GM21423 (cell line): ENCODE results near the gene ZNF444.
"Not testable (repeated sequence)": the region's sequence is repeated elsewhere in the genome, so short reads cannot be mapped to it uniquely, and the experiment has no call there.

ENCODE experiments used
- ATAC-seq: cut with Tn5 transposase; IDR thresholded peaks from one replicate; pipeline ENCODE4 v1.9.1; 2021; ENCODE audit warnings: mild to moderate bottlenecking, moderate library complexity; ENCODE audit not compliant: unreplicated experiment

The ZNF444 gene

DNA sequence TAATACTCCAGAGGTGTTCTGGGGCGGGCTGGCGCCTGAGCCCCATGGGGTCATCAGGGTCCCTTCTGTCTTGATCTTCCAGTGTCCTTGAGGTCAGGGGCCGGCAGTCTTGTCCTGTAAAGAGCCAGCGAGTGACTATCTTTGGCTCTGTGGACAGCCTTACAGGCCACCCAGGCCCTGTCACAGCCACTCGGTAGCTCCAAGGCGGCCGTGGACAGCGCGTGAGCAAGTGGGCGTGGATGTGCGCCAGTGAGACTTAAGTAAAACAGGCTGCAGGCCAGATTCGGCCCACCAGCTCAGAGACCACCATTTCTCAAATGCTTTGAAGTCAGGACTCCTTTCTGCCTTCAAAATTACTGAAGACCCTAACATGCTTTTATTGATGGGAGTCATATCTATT is 3.7 kb downstream of the ZNF444 start:
- ATAC-seq, result no peak

DNA sequence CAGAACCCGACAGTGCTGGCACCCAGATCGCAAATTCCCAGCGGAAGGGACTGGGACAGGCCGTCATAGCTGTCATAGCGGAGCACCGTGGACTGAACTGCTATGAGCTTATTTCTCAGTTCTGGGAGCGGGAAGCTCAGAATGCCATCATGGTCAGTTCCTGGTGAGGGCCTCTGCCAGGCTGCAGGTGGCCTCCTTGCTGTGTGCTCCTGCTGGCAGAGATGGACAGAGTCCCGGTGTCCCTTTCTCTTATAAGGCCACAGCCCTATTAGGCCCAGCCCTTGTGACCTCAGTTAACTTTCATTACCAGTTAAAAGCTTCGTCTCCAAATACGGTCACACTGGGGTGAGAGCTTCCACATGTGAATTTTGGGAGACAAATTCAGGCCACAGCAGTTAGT is 4.6 kb downstream of the ZNF444 start:
- ATAC-seq, result no peak

DNA sequence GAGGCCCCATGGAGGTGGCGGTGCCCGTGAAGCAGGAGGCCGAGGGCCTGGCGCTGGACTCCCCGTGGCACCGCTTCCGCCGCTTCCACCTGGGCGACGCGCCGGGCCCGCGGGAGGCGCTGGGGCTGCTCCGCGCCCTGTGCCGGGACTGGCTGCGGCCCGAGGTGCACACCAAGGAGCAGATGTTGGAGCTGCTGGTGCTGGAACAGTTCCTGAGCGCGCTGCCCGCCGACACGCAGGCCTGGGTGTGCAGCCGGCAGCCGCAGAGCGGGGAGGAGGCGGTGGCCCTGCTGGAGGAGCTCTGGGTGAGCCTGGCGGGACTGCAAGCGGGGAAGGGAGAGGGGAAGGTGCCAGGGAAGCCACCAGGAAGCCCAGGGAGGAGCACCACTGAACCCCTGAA is 5.8 kb downstream of the ZNF444 start:
- ATAC-seq, result no peak

DNA sequence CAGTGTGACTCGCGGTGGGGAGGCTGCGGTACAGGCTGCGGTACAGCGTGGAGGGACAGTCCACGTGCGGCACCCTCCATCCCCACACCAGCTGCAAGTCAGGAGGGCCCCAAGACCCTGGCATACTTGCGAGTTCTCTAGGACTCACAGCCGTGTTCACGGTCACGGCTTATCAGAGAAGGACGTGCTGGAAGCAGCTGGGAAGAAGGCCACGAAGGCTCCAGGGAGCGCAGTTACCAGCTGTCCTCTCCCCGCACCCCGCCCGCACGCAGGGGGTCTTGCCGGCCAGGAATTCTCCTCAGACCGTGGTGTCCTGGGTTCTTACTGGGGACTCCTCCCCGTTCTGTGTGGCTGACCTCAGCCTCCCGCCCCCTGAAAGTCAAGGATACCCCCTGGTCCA is 6.2 kb downstream of the ZNF444 start:
- no peak for ATAC-seq

DNA sequence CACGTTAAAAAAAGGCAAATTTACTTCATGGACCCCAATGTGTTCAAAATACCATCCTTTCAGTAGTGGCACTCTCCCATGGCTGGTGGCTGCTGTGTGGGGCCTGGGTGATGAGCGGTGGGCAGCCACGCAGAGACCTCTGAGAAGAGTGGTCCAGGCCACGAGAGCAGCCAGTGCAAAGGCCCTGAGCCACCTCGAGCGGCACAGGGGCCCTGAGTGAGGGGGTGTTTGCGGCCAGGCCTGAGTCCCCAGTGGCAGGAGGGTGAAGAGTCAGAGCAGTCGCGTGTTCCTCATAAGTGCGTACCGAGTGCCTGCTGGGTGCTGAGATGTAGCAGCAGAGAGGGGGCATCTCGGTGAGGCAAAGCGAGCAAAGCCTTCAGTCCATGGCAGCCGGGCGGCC is 7.0 kb downstream of the ZNF444 start:
- ATAC-seq, result no peak

DNA sequence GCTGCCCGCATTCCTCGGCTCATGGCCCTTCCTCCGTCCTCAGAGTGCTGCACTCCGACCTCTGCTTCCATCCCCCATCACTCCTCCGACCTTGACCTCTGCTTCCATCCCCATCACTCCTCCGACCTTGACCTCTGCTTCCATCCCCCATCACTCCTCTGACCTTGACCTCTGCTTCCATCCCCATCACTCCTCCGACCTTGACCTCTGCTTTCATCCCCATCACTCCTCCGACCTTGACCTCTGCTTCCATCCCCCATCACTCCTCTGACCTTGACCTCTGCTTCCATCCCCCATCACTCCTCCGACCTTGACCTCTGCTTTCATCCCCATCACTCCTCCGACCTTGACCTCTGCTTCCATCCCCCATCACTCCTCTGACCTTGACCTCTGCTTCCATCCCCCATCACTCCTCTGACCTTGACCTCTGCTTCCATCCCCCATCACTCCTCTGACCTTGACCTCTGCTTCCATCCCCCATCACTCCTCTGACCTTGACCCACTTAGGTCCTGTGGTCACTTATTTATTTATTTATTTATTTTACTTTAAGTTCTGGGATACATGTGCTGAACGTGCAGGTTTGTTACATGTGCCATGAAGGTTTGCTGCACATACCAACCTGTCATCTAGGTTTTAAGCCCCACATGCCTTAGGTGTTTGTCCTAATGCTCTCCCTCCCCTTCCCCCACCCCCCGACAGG is 8.0 kb downstream of the ZNF444 start:
- not testable (repeated sequence) for ATAC-seq

DNA sequence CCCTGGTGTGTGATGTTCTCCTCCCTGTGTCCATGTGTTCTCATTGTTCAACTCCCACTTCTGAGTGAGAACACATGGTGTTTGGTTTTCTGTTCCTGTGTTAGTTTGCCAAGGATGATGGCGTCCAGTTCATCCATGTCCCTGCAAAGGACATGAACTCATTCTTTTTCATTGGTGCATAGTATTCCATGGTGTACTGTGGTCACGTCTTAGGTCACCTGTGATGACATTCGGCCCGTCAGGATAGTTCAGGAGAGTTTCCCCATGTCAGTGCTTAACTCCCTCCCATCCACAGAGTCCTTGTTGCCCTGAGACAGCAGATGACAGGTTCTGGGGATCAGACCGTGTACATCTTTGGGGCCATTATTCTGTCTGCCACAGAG is 8.6 kb downstream of the ZNF444 start:
- ATAC-seq, result no peak

DNA sequence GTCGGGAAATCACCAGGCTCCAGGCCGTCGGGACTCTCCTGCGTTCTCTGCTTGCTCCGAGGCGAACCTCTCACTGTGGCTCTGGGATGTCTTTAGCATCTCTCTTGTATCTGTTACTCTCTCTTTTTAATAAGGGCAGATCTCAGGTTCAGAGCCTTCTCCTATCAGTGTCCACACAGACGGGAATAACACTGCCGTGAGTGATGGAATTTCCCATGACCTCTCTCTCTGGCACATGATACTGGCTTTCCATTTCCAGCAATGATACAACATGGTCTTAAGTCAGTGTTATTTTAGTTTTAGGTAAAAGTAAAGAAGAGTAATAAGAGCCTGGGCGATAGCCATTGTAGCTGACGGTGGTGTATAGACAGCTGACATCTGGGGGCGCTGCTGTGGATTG is 9.3 kb downstream of the ZNF444 start:
- ATAC-seq, result no peak

DNA sequence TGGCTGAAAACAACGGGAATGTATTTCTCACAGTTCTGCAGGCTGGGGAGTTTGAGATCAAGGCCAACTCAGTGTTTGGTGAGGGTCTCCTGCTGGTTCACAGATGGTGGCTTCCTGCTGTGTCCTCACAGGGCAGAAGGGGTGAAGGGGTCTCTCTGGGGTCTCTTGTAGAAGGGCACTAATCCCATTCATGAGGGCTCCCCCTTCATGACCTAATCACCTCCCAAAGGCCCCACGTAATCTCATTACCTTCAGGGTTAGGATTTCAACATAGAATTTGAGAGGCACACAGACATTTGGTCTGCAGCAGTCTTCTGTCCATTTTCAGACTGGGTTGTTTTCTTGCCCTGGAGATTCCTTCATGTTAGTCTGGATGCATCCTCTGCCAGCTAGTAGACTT is 11.6 kb downstream of the ZNF444 start:
- ATAC-seq, result no peak

DNA sequence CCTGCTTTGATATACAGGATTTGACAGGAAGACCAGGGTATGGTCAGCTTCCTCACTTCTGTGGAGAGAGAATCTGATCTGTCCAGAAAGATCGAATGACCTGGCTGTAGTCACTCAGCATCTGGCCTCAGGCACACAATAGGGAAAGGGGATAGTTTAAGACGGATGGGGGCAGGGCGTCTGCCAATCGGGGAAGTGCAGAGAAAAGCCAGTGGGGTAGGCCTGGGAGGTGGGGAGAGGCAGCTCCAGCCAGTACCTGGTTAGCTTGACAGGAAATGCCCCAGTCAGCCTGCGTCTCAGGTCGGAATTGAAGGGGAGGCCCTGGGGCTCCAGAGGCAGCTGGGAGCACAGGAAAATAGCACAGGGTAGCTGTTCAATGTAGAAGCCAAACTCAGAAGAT is 12.4 kb downstream of the ZNF444 start:
- ATAC-seq, result no peak

DNA sequence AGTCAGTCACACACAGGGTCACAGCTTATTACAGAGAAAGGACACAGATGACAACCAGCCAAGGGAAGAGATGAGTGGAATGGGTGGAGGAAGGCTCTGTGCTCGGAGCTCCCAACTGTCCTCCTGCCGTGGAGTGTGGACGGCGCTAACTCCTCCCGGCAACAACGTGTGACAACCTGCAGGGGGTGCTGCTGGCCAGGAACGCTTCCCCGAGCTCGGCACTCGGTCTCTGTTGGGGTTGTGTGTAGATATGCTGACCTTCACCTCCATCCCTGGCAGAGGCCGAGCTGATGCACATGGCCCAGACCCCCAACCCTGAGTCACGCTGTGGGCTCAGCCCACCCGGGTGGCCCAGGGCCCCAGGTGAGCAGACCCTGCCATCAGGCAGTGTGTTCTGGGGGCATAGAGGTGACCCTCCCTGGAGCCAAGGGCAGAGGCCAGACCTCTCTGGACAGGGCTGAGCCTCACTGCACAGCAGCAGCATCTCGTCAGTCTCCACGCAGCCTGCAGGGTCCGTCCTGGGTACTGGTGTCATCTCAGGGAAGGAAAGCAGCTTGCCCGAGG is 14.1 kb downstream of the ZNF444 start:
- ATAC-seq, result no peak

DNA sequence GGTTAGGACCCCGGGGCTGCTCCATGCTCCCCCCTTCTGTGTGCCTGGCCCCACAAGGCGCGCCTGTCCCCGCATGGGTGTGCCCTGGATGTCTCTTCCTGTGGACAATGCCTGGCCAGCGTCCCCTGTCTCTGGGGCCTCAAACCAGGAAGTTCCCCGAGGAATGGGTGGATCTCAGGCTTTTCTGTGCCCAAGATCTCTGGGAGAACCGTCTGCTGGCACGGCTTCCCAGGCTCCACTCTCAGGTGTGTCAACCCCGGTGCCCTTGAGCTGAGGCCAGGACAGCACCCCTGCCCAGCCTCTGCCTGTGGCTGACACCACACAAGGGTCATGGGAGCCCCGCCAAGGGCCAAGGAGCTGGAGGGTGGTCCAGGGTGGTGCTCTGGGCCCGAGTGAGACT is 15.7 kb downstream of the ZNF444 start:
- ATAC-seq, result no peak

DNA sequence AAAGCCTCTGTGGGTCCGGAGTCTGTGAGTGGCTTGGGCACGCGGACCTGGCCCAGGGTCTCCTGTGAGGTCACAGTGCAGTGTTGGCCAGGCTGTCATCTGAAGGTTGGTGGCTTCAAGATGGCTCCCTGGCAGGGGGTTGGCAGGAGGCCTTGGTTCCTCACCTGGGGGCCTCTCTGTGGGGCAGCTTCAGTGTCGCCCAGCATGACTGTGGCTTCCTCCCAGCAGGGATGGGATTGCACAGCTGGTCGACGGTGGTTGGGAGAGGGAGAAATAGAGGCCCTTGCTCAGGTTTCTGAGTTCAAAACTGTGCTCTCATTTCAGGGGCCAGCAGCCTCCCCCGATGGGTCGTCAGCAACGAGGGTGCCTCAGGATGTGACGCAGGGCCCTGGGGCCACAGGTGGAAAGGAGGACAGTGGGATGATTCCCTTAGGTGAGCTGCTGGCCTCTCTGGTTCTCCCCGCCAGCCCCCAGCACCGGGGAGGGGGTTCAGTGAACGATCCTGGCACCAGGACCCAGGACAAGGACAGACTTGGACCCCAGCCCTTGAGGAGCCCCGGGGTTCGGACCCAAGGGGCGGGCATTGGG is 17.2 kb downstream of the ZNF444 start:
- no peak for ATAC-seq

DNA sequence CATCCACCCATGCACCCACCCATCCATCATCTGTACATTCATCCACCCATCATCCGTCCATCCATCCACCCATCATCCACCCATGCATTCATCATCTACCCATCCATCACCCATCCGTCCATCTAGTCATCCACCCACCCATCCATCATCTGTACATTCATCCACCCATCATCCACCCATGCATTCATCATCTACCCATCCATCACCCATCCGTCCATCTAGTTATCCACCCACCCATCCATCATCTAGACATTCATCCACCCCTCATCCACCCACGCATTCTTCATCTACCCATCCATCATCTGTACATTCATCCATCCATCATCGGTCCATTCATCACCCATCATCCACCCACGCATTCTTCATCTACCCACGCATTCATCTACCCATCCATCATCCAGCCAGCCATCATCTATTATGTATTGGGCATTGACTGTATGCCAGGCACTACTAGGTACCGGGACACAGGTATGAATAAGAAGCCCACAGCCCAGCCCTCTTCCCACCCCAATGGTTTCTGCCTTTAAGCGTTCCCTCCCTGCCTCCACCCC is 18.0 kb downstream of the ZNF444 start:
- no peak for ATAC-seq

DNA sequence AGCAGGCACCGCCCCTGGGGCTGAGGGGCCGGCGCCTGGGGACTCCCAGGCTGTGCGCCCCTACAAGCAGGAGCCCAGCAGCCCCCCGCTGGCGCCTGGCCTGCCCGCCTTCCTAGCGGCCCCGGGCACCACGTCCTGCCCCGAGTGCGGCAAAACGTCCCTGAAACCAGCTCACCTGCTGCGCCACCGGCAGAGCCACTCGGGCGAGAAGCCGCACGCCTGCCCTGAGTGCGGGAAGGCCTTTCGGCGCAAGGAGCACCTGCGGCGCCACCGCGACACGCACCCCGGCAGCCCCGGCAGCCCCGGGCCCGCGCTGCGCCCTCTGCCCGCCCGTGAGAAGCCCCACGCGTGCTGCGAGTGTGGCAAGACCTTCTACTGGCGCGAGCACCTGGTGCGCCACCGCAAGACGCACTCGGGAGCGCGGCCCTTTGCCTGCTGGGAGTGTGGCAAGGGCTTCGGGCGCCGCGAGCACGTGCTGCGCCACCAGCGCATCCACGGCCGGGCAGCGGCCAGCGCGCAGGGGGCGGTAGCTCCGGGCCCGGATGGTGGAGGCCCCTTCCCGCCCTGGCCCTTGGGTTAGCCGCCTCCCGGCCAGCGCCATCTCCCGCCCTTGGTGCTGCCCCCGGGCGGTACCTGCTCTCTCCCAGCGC is 18.7 kb downstream of the ZNF444 start:
- ATAC-seq, result no peak

DNA sequence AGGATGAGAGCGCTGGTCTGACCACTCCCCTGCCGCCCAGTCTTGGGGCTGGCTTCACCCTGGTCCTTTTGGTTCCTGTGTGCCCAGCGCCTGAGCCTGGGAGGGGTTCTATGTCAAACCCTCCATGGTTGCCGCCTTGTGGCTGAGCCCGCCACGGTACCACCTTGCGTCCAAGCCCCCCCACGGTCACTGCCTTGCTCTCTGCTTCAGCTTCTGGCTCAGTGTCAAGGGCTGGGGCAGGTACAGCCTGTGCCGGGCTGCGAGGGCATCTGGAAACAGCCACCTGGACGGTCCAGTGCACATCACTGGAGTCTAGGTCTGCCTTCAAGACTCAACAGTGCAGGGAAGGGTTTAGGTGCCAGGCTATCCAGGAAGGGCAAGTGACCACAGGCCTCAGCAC is 20.4 kb downstream of the ZNF444 start:
- ATAC-seq, result no peak

DNA sequence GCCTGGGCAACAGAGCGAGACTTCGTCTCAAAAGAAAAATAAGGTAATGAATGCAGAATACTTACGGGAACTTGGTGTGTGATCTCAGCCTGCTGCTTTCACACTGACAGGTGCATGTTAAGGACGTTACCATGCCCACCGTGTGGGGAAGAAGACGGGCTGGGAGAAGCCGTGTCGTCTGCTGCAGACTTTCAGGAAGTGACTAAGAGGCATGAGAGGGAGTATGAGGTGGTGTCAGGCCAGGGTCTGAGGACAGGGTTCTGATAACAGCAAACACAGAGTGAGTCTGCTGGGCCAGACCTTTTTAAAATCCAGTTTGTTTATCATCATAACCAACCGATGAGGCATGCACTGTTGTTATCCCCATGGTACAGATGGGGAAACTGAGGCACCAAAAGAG is 21.2 kb downstream of the ZNF444 start:
- no peak for ATAC-seq

DNA sequence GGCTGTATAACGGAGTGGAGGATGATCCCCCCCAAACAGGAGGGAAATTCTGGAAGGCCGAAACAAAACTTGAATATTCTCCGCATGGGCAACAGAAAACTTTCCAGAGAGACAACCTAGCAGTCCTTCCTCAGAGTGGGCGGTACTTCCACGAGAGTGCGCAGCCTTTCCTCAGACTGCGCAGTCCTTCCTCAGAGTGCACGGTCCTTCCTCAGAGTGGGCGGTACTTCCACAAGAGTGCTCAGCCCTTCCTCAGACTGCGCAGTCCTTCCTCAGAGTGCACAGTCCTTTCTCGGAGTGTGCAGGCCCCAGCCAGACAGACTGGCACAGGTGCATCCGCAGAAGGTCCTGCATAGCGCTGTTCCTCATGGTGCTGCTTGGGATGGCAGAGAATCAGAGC is 22.0 kb downstream of the ZNF444 start:
- no peak for ATAC-seq

DNA sequence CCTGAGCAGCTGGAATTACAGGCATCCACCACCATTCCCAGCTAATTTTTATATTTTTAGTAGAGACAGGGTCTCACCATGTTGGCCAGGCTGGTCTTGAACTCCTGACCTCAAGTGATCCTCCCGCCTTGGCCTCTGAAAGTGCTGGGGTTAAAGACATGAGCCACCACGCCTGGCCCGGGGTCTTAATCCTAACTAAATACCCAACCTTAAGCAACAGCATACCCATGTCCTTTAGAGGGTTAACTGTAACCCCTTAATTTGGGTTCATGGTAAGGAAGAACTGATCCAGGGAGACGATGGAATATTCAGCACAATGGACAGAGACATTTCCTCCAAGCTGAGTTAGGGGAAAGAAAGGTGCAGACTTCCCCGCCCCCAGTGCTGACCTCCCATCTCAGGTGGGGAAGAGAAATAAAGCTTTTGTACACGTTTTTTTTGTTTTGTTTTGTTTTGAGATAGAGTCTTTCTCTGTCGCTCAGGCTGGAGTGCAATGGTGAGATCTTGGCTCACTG is 26.0 kb downstream of the ZNF444 start:
- no peak for ATAC-seq

DNA sequence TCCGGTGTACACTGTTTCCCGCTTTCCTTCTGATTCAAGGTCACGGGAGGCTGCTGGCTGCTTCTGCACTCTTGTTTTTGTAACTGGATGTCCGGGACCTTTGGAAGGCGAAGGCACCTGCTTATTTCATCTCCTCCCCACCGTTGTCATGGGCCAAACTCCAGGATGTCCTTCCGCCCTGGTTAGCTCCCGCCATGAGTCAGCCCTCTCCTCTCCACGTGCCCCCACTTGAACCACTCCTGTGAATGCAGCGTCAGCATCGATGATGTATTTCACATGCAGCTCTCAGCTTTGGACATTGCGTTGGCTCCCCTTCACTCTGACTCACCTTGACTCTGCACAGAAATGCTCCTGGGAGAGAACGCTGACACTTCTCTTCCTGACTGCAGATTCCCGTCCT is 29.2 kb downstream of the ZNF444 start:
- ATAC-seq, result no peak

DNA sequence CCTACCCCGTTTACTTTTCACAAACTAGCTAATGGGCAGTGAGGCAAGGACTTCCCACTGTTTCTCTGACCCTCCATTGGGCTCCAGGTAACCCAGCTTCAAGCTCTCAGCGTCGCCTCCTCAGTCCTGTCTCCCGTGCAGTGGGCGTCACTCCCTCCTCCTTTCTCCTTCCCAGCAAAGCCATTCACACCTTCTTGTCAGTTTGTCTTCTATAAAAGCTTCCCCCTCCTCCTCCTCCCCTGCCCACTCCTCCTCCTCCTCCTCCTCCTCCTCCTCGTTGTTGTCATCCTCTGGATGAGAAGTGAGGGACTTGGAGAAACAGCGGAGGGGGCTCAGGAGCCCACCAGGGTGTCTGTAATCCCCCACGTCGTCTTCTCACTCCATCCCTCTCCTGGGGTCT is 33.0 kb downstream of the ZNF444 start:
- no peak for ATAC-seq

DNA sequence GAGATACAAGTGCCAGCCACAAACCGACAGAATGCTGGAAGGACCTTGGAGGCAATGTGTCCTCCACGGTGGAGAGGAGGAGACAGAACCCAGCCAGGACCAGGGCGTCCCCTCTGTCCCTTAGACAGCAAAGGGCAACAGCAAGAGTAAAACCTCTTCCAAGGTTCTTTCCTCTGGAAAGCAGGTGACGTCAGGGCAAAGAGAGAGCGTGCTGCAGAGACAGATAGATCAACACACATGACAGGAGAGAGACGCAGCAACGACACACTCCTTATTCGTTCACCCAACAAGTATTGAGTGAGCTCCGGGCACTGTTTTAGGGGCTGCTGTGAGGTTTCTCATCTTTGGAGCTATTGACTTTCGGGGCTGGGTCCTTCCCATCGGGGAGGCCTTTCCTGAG is 33.5 kb downstream of the ZNF444 start:
- ATAC-seq, result no peak
